Choroid plexus epithelial cell (primary cell): Measurements from ENCODE around the gene UBR3.

Experiments used
- DNase-seq: peaks from one replicate; pipeline ENCODE4 v3.0.0-alpha.2; 2010; ENCODE audit warnings: low read depth
- H3K4me3 ChIP-seq: 2 replicates; pipeline ENCODE4 v1.5.1; 2011; ENCODE audit warnings: low read depth, mild to moderate bottlenecking, control low read depth, low read length, moderate library complexity
- CTCF ChIP-seq: conservative IDR thresholded peaks from 2 replicates; pipeline ENCODE4 v1.5.1; 2011; ENCODE audit warnings: low read depth, mild to moderate bottlenecking, control low read depth, inconsistent platforms, low read length, moderate library complexity

Gene UBR3

GRCh38 chr2:170086751-170087412 is 259.6 kb downstream of the UBR3 start:
- no peak for DNase-seq
- no peak overlapping the region for H3K4me3 ChIP-seq
- TF ChIP-seq CTCF, result no peak

- no peak for DNase-seq
- no peak for TF ChIP-seq CTCF
- H3K4me3 ChIP-seq, result no peak overlapping the region
Observed at GRCh38 chr2:170087413-170087793, 260.1 kb downstream of the UBR3 start.

- no peak overlapping the region for H3K4me3 ChIP-seq
- no peak for TF ChIP-seq CTCF
- DNase-seq, result no peak
Observed at GRCh38 chr2:170088776-170089175, 261.5 kb downstream of the UBR3 start.

GRCh38 chr2:170090229-170090628 is 263.0 kb downstream of the UBR3 start:
- TF ChIP-seq CTCF, result no peak
- no peak for DNase-seq
- no peak overlapping the region for H3K4me3 ChIP-seq

GRCh38 chr2:170091436-170091835 is 264.2 kb downstream of the UBR3 start:
- no peak overlapping the region for H3K4me3 ChIP-seq
- no peak for DNase-seq
- TF ChIP-seq CTCF, result no peak

GRCh38 chr2:170092436-170093060 is 265.3 kb downstream of the UBR3 start:
- no peak overlapping the region for H3K4me3 ChIP-seq
- DNase-seq, result no peak
- no peak for TF ChIP-seq CTCF

GRCh38 chr2:170095380-170095779 is 268.1 kb downstream of the UBR3 start:
- no peak for DNase-seq
- H3K4me3 ChIP-seq, result no peak overlapping the region
- TF ChIP-seq CTCF, result no peak
